DOHH2 (cell line): Measurements from ENCODE around the gene CCKAR.

ENCODE experiments used
- H3F3A ChIP-seq: fragments of 200-600 bp; sonication (generic), shearing (Covaris generic); 2 replicates; pipeline ENCODE4 v1.6.0; 2016; ENCODE audit warnings: antibody characterized with exemption, mild to moderate bottlenecking; ENCODE audit not compliant: control insufficient read depth, insufficient read depth
- H3K27ac ChIP-seq: fragments of 200-600 bp; sonication (generic); 2 replicates; pipeline ENCODE4 v1.5.1; 2014; ENCODE audit warnings: low read depth, mild to moderate bottlenecking, low read length, moderate library complexity
- H3K27me3 ChIP-seq: fragments of 200-600 bp; sonication (generic); 2 replicates; pipeline ENCODE4 v1.6.1; 2014; ENCODE audit warnings: mild to moderate bottlenecking, low read length, mixed read lengths; ENCODE audit not compliant: control insufficient read depth
- H3K36me3 ChIP-seq: fragments of 200-600 bp; sonication (generic); 2 replicates; pipeline ENCODE4 v1.6.1; 2014; ENCODE audit warnings: mild to moderate bottlenecking, low read length, moderate library complexity, mixed read lengths; ENCODE audit not compliant: control insufficient read depth
- H3K4me1 ChIP-seq: fragments of 200-600 bp; sonication (generic); 2 replicates; pipeline ENCODE4 v1.6.1; 2014; ENCODE audit warnings: mild to moderate bottlenecking, low read length, mixed read lengths; ENCODE audit not compliant: control insufficient read depth
- H3K4me2 ChIP-seq: fragments of 200-600 bp; sonication (generic); 2 replicates; pipeline ENCODE4 v1.6.0; 2014; ENCODE audit warnings: mild to moderate bottlenecking, low read length, moderate library complexity
- H3K4me3 ChIP-seq: fragments of 200-600 bp; sonication (generic); 2 replicates; pipeline ENCODE4 v1.5.1; 2014; ENCODE audit warnings: mild to moderate bottlenecking, low read length, mixed read lengths
- H3K79me2 ChIP-seq: fragments of 200-600 bp; sonication (generic); 2 replicates; pipeline ENCODE4 v1.6.1; 2014; ENCODE audit warnings: mild to moderate bottlenecking, low read length, mixed read lengths; ENCODE audit not compliant: control insufficient read depth
- H3K9me2 ChIP-seq: fragments of 200-600 bp; sonication (generic); replicated peaks from 2 replicates; pipeline ENCODE4 v1.6.1; 2014; ENCODE audit warnings: mild to moderate bottlenecking, low read length, mixed read lengths; ENCODE audit not compliant: control insufficient read depth
- H3K9me3 ChIP-seq: fragments of 200-600 bp; sonication (generic); 2 replicates; pipeline ENCODE4 v1.6.1; 2014; ENCODE audit warnings: antibody characterized with exemption, low read length, mixed read lengths; ENCODE audit not compliant: control insufficient read depth, insufficient read depth
- H4K20me1 ChIP-seq: fragments of 200-600 bp; sonication (generic); 2 replicates; pipeline ENCODE4 v1.6.0; 2014; ENCODE audit warnings: low read depth, mild to moderate bottlenecking, antibody characterized with exemption, low read length, moderate library complexity; ENCODE audit not compliant: control insufficient read depth, insufficient read depth
- EZH2phosphoT487 ChIP-seq: fragments of 200-600 bp; sonication (generic); IDR thresholded peaks from 2 replicates; pipeline ENCODE4 v1.6.1; 2017; ENCODE audit warnings: borderline replicate concordance, mild to moderate bottlenecking, antibody characterized with exemption, low read length, moderate library complexity, mixed read lengths
- TF ChIP-seq, protein P1 (sequence below): fragments of 200-600 bp; sonication (generic); IDR thresholded peaks from one replicate; pipeline ENCODE4 v1.5.1; 2014; ENCODE audit warnings: antibody characterized with exemption, mild to moderate bottlenecking, low read depth, low read length; ENCODE audit not compliant: poor library complexity, severe bottlenecking

The CCKAR gene

DNA sequence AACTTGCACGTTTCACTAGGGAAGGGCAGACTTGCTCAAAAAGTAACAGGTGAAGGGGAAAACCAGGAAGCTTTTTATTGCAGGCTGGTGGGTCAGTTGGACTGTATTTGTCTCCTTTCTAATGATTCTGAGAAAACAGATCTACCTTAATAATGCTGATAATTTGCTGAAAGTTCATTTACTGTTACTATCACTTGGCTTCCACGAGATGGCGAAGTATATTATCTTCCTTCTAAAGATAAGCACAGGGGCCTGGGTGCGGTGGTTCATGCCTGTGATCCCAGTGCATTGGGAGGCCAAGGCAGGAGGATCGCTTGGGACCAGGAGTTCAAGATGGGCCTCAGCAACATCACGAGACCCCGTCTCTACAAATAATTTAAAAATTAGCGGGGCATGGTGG lies 16.4 kb downstream of the CCKAR start:
- Histone ChIP-seq H3K36me3 (no peaks in the 10 kb centered on the region), H3K27me3 (no peaks in the 10 kb centered on the region), H4K20me1 (no peaks in the 10 kb centered on the region), H3K79me2 (no peaks in the 10 kb centered on the region), H3K9me3 (no peaks in the 10 kb centered on the region), H3K9me2 (no peaks in the 10 kb centered on the region), H3F3A (no peaks in the 10 kb centered on the region), H3K4me3 (no peak overlapping the region), H3K27ac (no peak overlapping the region), H3K4me2 (no peak overlapping the region), H3K4me1 (no peaks in the 10 kb centered on the region)
- TF ChIP-seq, protein P1, sequence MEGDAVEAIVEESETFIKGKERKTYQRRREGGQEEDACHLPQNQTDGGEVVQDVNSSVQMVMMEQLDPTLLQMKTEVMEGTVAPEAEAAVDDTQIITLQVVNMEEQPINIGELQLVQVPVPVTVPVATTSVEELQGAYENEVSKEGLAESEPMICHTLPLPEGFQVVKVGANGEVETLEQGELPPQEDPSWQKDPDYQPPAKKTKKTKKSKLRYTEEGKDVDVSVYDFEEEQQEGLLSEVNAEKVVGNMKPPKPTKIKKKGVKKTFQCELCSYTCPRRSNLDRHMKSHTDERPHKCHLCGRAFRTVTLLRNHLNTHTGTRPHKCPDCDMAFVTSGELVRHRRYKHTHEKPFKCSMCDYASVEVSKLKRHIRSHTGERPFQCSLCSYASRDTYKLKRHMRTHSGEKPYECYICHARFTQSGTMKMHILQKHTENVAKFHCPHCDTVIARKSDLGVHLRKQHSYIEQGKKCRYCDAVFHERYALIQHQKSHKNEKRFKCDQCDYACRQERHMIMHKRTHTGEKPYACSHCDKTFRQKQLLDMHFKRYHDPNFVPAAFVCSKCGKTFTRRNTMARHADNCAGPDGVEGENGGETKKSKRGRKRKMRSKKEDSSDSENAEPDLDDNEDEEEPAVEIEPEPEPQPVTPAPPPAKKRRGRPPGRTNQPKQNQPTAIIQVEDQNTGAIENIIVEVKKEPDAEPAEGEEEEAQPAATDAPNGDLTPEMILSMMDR: peak; percentile 31
- no peak for TF ChIP-seq EZH2phosphoT487

DNA sequence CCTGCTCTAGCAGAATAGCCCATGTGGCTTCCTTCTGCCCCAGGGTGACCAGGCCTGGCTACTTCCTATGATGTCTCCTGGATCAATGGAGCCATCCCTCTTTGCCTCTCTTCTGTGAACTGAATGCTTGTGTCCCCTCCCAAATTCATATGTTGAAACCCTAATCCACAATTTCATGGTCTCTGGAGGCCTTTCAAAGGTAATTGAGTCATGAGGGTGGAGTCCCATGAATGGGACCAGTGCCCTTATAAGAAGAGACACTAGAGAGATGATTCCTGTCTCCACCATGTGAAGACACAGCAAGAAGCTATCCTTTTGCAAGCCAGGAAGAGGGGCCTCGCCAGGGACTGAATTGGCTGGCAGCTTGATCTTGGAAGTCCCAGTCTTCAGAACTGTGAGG lies 18.4 kb downstream of the CCKAR start:
- H3K27ac ChIP-seq: no peak overlapping the region
- no peaks in the 10 kb centered on the region for H3K27me3 ChIP-seq
- H3K4me2 ChIP-seq: no peak overlapping the region
- H3K4me3 ChIP-seq: no peak overlapping the region
- no peaks in the 10 kb centered on the region for H3K36me3 ChIP-seq
- no peaks in the 10 kb centered on the region for H3K4me1 ChIP-seq
- H4K20me1 ChIP-seq: no peaks in the 10 kb centered on the region
- no peaks in the 10 kb centered on the region for H3F3A ChIP-seq
- H3K79me2 ChIP-seq: no peaks in the 10 kb centered on the region
- no peaks in the 10 kb centered on the region for H3K9me3 ChIP-seq
- H3K9me2 ChIP-seq: no peaks in the 10 kb centered on the region
- TF ChIP-seq, protein P1: no peak
- TF ChIP-seq EZH2phosphoT487: no peak

DNA sequence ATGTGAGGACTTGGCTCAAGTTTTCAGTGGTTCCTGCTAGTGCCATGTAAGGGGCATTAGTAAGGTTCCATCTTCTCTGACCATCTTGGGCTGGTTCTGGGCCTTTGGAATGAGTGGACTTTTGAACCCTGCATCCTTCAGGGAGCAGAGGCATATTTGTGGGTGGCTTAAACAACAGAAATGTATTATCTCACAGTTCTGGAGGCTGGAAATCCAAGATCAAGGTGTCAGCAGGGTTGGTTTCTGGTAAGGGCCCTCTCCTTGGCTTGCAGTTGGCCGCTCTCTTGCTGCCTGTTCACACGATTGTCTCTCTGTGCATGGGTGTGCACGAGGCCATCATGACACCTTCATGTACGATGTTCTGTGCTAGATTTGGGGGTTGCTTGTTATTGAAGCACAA lies 21.3 kb downstream of the CCKAR start:
- H4K20me1 ChIP-seq: no peaks in the 10 kb centered on the region
- H3K9me3 ChIP-seq: no peaks in the 10 kb centered on the region
- H3K27me3 ChIP-seq: no peaks in the 10 kb centered on the region
- no peaks in the 10 kb centered on the region for H3F3A ChIP-seq
- H3K9me2 ChIP-seq: no peaks in the 10 kb centered on the region
- H3K27ac ChIP-seq: no peak overlapping the region
- no peaks in the 10 kb centered on the region for H3K4me1 ChIP-seq
- TF ChIP-seq EZH2phosphoT487: no peak
- TF ChIP-seq, protein P1: no peak
- H3K4me2 ChIP-seq: no peak overlapping the region
- H3K36me3 ChIP-seq: no peaks in the 10 kb centered on the region
- no peaks in the 10 kb centered on the region for H3K79me2 ChIP-seq
- no peak overlapping the region for H3K4me3 ChIP-seq
